A375 (cell line): ENCODE measurements around the gene GPR141. TPM values are rescaled to one million over a fixed set of nuclear protein-coding genes. Genes with fewer than 3 reads are reported as not detected.

ENCODE experiments used
- total RNA-seq: library from RNA; depleted of rRNA; stranded (reverse); fragments of >200 nt; shearing (Covaris generic); gene quantifications from 2 replicates; pipeline ENCODE4 v1.2.3, GENCODE V29; 2014; rRNA removed

GPR141 gene, protein sequence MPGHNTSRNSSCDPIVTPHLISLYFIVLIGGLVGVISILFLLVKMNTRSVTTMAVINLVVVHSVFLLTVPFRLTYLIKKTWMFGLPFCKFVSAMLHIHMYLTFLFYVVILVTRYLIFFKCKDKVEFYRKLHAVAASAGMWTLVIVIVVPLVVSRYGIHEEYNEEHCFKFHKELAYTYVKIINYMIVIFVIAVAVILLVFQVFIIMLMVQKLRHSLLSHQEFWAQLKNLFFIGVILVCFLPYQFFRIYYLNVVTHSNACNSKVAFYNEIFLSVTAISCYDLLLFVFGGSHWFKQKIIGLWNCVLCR
- total RNA-seq: not detected in 2 replicates

DNA sequence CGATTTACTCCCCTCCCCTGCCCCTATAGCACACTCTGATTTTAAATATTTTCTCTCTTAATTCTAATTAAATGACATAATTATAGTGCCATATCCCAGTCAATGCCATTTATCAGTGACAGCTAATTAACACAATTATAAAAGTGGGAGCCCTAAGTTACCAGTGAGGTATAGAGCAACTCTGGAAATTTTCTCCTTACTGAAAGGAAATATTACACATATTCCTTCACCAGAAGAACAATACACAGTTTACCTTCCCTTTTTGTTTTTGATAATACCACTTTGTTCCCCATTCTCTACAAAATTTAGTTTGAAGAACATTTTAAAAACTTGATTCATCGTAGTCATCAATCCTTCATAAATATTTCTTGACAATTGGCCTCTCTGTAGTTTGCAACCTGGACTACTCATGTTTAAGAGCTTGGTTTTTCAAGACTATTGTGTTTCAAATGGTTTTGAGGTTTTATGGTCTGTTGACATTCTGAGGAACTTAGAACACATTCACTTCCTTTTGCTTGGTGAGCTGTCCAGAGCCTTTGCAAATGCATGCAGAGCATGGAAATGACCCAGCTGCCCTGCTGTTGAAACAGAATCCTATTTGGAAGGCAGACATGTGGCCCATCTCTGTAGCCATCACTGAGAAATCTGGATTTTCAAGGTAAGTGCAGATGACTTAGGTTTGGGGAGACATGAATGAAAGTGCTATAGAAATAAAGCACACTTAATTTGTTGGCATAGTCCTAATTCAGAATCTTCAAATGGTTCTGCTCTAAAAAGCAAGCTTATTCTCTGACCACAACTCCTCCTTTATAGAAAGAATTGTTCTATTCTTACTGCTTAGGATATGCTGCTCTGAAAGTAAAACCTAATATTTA is at the start of gene GPR141:
Gene GPR141, plus strand, starts transcription at position 521 of the 875 bp plus-strand sequence. CDS start 56,628 bp downstream, outside the sequence.

Other genes with a start within 250 kb of the GPR141 start
- gene ELMO1, start 234.9 kb upstream of the GPR141 start, total RNA-seq: 27.4 and 31.5 TPM in 2 replicates
- gene NME8, start 164.8 kb downstream of the GPR141 start, total RNA-seq: not detected in 2 replicates
- gene SFRP4, start 233.1 kb downstream of the GPR141 start, total RNA-seq: not detected in 2 replicates
- gene EPDR1, start 236.9 kb downstream of the GPR141 start, total RNA-seq: 13.3 and 16.1 TPM in 2 replicates